Common myeloid progenitor, CD34-positive (primary cell): ENCODE data around the gene GRK2.

Experiments used
- CTCF ChIA-PET: fragments of 350-600 bp; sonication (Branson Sonifier 250); formaldehyde crosslinking; loops from one replicate; lab custom pipeline; 2021; ENCODE audit warnings: antibody characterized with exemption; lab: Charles Lee
- POLR2A ChIA-PET: fragments of 350-600 bp; sonication (Branson Sonifier 250); formaldehyde crosslinking; loops from one replicate; lab custom pipeline; 2021; ENCODE audit warnings: antibody characterized with exemption; lab: Charles Lee
- DNase-seq, 3 donors: peaks; one replicate each; pipeline versions ENCODE4 v3.0.0 to v3.0.0-alpha.2; 2013
- H3K27ac ChIP-seq, 2 experiments: 1 replicate in 1 of 2; 2 replicates in 1 of 2; pipeline ENCODE4 v1.7.0; 2013; ENCODE audit warnings: inconsistent platforms in 2 of 2, low read length in 2 of 2, mild to moderate bottlenecking in 2 of 2, low read depth in 1 of 2, moderate library complexity in 1 of 2; ENCODE audit not compliant: severe bottlenecking in 2 of 2, insufficient read depth in 1 of 2, poor library complexity in 1 of 2
- H3K27me3 ChIP-seq, 5 experiments: replicated peaks in 2 of 5; 1 replicate in 3 of 5; 2 replicates in 2 of 5; pipeline versions ENCODE4 v1.6.1 to v1.7.0; 2013; ENCODE audit warnings: low read length in 4 of 5, mild to moderate bottlenecking in 2 of 5, moderate library complexity in 2 of 5, inconsistent platforms in 1 of 5; ENCODE audit not compliant: insufficient read depth in 5 of 5, control insufficient read depth in 4 of 5
- H3K36me3 ChIP-seq, 4 experiments: 1 replicate in 2 of 4; 2 replicates in 2 of 4; pipeline versions ENCODE4 v1.6.1 to v1.7.0; 2013; ENCODE audit warnings: low read length in 3 of 4, control low read depth in 1 of 4, mild to moderate bottlenecking in 1 of 4; ENCODE audit not compliant: control insufficient read depth in 4 of 4, insufficient read depth in 4 of 4
- H3K4me1 ChIP-seq, 4 experiments: 1 replicate in 3 of 4; 2 replicates in 1 of 4; pipeline versions ENCODE4 v1.6.1 to v1.7.1; 2013; ENCODE audit warnings: low read length in 3 of 4, mild to moderate bottlenecking in 3 of 4, control low read depth in 1 of 4, inconsistent platforms in 1 of 4, moderate library complexity in 1 of 4; ENCODE audit not compliant: control insufficient read depth in 4 of 4, insufficient read depth in 4 of 4; ENCODE audit errors: control extremely low read depth in 1 of 4
- H3K4me3 ChIP-seq, 7 experiments: 1 replicate in 4 of 7; 2 replicates in 3 of 7; pipeline versions ENCODE4 v1.5.1 to v1.7.0; 2013; ENCODE audit warnings: mild to moderate bottlenecking in 7 of 7, low read length in 6 of 7, moderate library complexity in 6 of 7, inconsistent platforms in 2 of 7, low read depth in 2 of 7, control low read depth in 1 of 7; ENCODE audit not compliant: insufficient read depth in 4 of 7, control insufficient read depth in 1 of 7; ENCODE audit errors: extremely low read depth in 1 of 7
- H3K9me3 ChIP-seq, 5 experiments: 1 replicate in 4 of 5; 2 replicates in 1 of 5; pipeline versions ENCODE4 v1.6.1 to v1.7.1; 2013; ENCODE audit warnings: low read length in 4 of 5, mild to moderate bottlenecking in 2 of 5, inconsistent platforms in 1 of 5, low read depth in 1 of 5, moderate library complexity in 1 of 5; ENCODE audit not compliant: control insufficient read depth in 4 of 5, insufficient read depth in 2 of 5; ENCODE audit errors: control extremely low read depth in 1 of 5
- WGBS: methylation state at CpG from one replicate; pipeline ENCODE4 v1.1.5; 2013; ENCODE audit not compliant: insufficient coverage; 5-methylcytosine and 5-hydroxymethylcytosine counted together

GRK2 gene

DNA sequence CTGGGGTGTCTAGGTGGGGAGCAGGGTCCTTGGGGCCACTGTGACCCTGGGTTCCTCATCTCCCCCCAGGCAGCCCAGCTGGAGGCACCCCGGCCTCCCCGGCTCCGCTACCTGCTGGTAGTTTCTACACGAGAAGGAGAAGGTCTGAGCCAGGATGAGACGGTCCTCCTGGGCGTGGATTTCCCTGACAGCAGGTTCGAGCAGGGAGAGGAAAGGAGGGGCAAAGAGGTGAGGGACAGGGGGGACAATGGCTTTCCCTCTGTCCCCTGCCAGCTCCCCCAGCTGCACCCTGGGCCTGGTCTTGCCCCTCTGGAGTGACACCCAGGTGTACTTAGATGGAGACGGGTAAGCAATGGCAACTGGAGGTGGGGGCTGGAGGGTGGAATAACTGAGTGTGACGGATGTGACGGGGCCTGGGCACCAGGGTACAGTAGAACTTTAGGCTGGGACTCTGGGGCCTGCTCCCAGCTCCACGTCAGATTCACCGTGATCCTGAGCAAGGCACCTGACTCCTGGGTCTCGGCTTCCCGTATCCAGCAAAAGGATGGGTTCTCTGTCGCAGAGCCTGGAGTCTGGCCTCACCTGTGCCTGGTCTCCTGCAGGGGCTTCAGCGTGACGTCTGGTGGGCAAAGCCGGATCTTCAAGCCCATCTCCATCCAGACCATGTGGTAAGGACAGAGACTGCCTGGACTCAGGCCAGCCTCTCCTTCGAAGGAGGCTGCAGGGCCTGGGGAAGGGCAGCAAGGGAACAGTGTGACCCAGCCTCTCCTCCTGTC, 40.7 kb downstream of the GRK2 start:
- Histone ChIP-seq H3K27me3 (no peaks in the 10 kb centered on the region), H3K4me1 (peaks cover 0 to 32% (median 23%) of the 10 kb centered on the region in 4 experiments), H3K9me3 (no peaks in the 10 kb centered on the region), H3K36me3 (peaks cover 0 to 60% (median 27%) of the 10 kb centered on the region in 4 experiments), H3K4me3 (no peak overlapping the region), H3K27ac (no peak overlapping the region)
- ChIA-PET POLR2A (no interaction called here), CTCF (interaction anchor here (3.7 kb wide), 1 partner anchor 9 kb away, joined by 23 read pairs; no protein-coding TSS in a partner anchor)
- WGBS = 95% methylated on average over 19 of the region's 19 CpGs
- DNase-seq = no peak

DNA sequence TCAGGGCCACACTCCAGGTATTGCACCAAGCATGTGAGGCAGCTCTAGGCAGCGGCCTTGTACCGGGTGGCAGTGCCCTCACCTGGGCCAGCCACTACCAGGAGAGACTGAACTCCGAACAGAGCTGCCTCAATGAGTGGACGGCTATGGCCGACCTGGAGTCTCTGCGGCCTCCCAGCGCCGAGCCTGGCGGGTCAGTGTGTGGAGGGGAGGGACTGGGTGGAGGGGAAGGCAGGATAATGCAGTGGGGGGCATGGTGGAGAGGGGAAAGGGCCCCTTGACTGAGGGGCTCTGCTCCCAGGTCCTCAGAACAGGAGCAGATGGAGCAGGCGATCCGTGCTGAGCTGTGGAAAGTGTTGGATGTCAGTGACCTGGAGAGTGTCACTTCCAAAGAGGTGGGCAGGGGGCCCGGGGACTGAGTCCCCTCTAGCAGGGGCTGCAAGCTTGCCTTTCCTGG, 41.3 kb downstream of the GRK2 start:
- Histone ChIP-seq H3K27ac (no peak overlapping the region), H3K4me1 (peaks cover 2 to 32% (median 21%) of the 10 kb centered on the region in 4 experiments), H3K27me3 (no peaks in the 10 kb centered on the region), H3K9me3 (no peaks in the 10 kb centered on the region), H3K36me3 (peaks cover 0 to 56% (median 27%) of the 10 kb centered on the region in 4 experiments), H3K4me3 (no peak overlapping the region)
- POLR2A ChIA-PET = no interaction called here
- no peak for DNase-seq
- CTCF ChIA-PET = interaction anchor here (1.2 to 3.7 kb wide), 4 partner anchors 8 to 44 kb away, joined by 3 to 23 read pairs (median 6); partner anchors contain the start of gene ANKRD13D
- over 99% methylated on average over 12 of the region's 12 CpGs for WGBS

DNA sequence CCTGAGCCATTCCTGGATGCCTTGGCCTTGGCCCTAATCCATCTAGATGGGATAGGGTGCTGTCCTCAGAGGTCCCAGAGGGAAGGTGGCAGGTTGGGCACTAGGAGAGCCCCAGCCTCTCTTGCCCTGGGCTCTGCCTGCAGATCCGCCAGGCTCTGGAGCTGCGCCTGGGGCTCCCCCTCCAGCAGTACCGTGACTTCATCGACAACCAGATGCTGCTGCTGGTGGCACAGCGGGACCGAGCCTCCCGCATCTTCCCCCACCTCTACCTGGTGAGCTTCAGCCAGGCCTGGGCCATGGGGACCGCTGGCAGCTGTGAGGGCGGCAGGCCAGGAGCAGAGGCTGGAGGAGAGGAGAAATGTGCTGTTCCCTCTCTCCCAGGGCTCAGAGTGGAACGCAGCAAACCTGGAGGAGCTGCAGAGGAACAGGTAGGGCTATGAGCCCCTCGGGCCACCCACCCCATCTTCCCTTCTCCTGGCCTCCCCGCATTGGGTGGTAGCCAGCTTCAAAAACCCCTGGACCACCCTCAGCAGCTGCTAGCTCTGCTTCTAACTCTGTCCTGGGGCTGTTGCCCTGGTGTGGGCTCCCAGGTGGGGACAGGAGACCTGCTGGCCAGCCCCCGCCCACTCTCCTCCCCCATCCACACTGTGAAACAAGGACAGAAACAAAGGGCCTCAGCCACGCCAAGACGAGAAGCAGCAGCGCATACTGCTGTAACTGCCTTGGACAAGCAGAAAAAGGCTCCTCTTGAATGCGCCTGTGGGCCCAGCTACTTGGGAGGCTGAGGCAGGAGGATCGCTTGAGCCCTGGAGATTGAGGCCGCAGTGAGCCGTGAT, 42.0 kb downstream of the GRK2 start:
- WGBS = 97% methylated on average over 14 of the region's 20 CpGs
- ChIA-PET POLR2A (no interaction called here), CTCF (interaction anchor here (1.2 to 1.8 kb wide), 3 partner anchors 9 to 44 kb away, joined by 3 to 7 read pairs (median 5); partner anchors contain the start of gene ANKRD13D)
- Histone ChIP-seq H3K4me1 (peaks cover 5 to 32% (median 22%) of the 10 kb centered on the region in 4 experiments), H3K27me3 (no peaks in the 10 kb centered on the region), H3K36me3 (peaks cover 0 to 53% (median 27%) of the 10 kb centered on the region in 4 experiments), H3K9me3 (no peaks in the 10 kb centered on the region), H3K4me3 (no peak overlapping the region), H3K27ac (no peak overlapping the region)
- no peak for DNase-seq

DNA sequence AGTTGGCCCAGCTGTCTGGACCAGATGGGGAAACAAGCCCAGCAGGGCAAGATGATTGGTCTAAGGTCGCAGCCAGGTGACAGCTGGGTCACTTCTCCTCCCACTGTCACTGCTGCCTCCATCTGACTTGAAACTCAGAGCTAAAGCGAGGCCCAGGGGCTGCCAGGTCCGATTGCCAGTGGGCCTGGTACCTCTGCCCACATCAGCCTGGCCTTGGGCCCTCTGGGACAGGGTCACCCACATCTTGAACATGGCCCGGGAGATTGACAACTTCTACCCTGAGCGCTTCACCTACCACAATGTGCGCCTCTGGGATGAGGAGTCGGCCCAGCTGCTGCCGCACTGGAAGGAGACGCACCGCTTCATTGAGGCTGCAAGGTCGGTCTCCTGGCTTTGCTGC, 42.9 kb downstream of the GRK2 start:
- POLR2A ChIA-PET = no interaction called here
- H3K36me3 ChIP-seq = peaks cover 0 to 53% (median 27%) of the 10 kb centered on the region in 4 experiments

DNA sequence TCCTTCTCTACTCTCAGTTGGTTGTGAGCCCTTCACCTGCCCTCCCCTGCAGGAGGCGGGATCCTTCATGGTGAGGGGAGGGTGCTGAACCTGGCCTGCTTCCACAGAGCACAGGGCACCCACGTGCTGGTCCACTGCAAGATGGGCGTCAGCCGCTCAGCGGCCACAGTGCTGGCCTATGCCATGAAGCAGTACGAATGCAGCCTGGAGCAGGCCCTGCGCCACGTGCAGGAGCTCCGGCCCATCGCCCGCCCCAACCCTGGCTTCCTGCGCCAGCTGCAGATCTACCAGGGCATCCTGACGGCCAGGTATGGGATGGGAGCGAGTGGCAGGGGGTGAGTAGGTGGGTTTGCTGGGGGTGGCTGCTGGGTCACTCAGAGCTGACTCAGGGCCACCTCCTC, 43.4 kb downstream of the GRK2 start:
- Histone ChIP-seq H3K4me1 (peaks cover 5 to 19% (median 11%) of the 10 kb centered on the region in 4 experiments), H3K4me3 (no peak overlapping the region), H3K27ac (no peak overlapping the region), H3K9me3 (no peaks in the 10 kb centered on the region), H3K36me3 (peaks cover 0 to 53% (median 27%) of the 10 kb centered on the region in 4 experiments), H3K27me3 (no peaks in the 10 kb centered on the region)
- CTCF ChIA-PET = interaction anchor here (0.9 to 1.9 kb wide), 4 partner anchors 8 to 42 kb away, joined by 4 to 5 read pairs (median 4); no protein-coding TSS in a partner anchor
- POLR2A ChIA-PET = interaction anchor here (0.7 kb wide), 1 partner anchor 21 kb away, joined by 3 read pairs; the partner anchor contains the start of gene ANKRD13D
- no peak for DNase-seq
- 97% methylated on average over 13 of the region's 14 CpGs for WGBS

More for the DNA sequence above, 42.9 kb downstream of the GRK2 start:
- CTCF ChIA-PET = interaction anchor here (0.9 to 1.8 kb wide), 3 partner anchors 8 to 45 kb away, joined by 4 to 7 read pairs (median 5); no protein-coding TSS in a partner anchor
- H3K27ac ChIP-seq = no peak overlapping the region
- H3K27me3 ChIP-seq = no peaks in the 10 kb centered on the region
- peaks cover 5 to 24% (median 16%) of the 10 kb centered on the region in 4 experiments for H3K4me1 ChIP-seq
- WGBS = 97% methylated on average over 9 of the region's 11 CpGs
- no peak overlapping the region for H3K4me3 ChIP-seq
- no peak for DNase-seq
- no peaks in the 10 kb centered on the region for H3K9me3 ChIP-seq

DNA sequence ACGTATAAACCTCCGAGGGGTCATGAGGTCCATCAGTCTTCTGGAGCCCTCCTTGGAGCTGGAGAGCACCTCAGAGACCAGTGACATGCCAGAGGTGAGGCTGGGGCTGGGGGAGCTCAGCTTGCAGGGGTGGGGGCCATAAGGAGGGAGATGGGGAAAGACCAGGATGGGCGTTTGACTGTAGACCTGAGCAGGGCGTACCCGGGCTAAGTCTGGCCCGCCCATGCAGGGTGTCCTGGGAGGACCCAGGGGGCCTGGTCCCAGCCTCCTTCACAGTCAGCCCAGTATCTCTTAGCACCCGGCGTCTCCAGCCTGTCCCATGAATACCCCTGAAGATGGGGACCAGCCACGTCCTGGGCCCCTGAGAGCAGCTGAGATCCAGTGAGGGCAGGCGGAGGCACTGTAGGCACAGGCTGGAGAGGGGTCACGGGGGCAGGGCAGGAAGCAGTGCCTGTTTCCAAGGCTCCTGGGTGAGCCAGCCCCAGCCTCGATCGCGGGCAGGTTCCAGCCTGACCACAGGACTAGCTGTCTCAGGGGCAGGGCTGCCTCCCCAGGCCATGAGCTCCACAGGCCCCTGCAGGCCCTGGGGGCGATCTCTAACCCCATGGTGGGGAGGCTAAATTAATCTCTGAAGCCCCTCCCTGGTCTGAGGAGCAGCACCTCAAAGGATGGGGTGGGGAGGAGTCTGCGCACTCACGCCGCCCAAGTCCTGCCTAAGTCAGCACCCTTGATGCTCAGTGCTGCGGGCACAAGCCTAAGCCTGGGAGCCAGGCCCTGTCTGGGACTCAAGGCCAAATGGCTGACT, 44.2 kb downstream of the GRK2 start:
- CTCF ChIA-PET = interaction anchor here (1.2 to 1.9 kb wide), 7 partner anchors 9 to 58 kb away, joined by 3 to 5 read pairs (median 4); no protein-coding TSS in a partner anchor
- Histone ChIP-seq H3K4me3 (no peak overlapping the region), H3K4me1 (peaks cover 5 to 17% (median 11%) of the 10 kb centered on the region in 4 experiments), H3K27me3 (no peaks in the 10 kb centered on the region), H3K36me3 (peaks cover 0 to 53% (median 27%) of the 10 kb centered on the region in 4 experiments), H3K9me3 (no peaks in the 10 kb centered on the region), H3K27ac (no peak overlapping the region)
- no peak for DNase-seq
- 94% methylated on average over 19 of the region's 19 CpGs for WGBS
- POLR2A ChIA-PET = interaction anchor here (0.7 kb wide), 1 partner anchor 21 kb away, joined by 3 read pairs; the partner anchor contains the start of gene ANKRD13D
